HG03064 (cell line): Measurements from ENCODE around the gene TNFRSF1B.

ENCODE experiments used
- ATAC-seq: cut with Tn5 transposase; IDR thresholded peaks from one replicate; pipeline ENCODE4 v1.9.1; 2021; ENCODE audit warnings: low read depth; ENCODE audit not compliant: unreplicated experiment

The TNFRSF1B gene

GRCh38 chr1:12255913-12256312 is 89.1 kb downstream of the TNFRSF1B start:
- ATAC-seq: no peak

- ATAC-seq: no peak
Observed at GRCh38 chr1:12258272-12258671, 91.5 kb downstream of the TNFRSF1B start.
